Sigmoid colon (tissue), 7 donors: ENCODE measurements around the gene ANKRD52. TPM values are rescaled to one million over a fixed set of nuclear protein-coding genes. Genes with fewer than 3 reads are reported as not detected.

Experiments
- DNase-seq: peaks from one replicate; pipeline ENCODE4 v3.0.0-alpha.2; 2019
- H3K27ac ChIP-seq, 4 donors: fragments of 200-600 bp; sonication (generic); one replicate each; pipeline ENCODE4 v1.5.1; 2016 to 2019; ENCODE audit warnings: mild to moderate bottlenecking in 1 of 4
- H3K27me3 ChIP-seq, 3 donors: fragments of 200-600 bp; sonication (generic); one replicate each; pipeline ENCODE4 v1.5.1; 2019; ENCODE audit warnings: mild to moderate bottlenecking in 1 of 3
- H3K36me3 ChIP-seq, 4 donors: fragments of 200-600 bp; sonication (generic); one replicate each; pipeline ENCODE4 v1.5.1; 2016 to 2019
- H3K4me1 ChIP-seq, 4 donors: fragments of 200-600 bp; sonication (generic); one replicate each; pipeline ENCODE4 v1.5.1; 2017 to 2019
- H3K4me3 ChIP-seq, 4 donors: fragments of 200-600 bp; sonication (generic); one replicate each; pipeline ENCODE4 v1.5.1; 2017 to 2019; ENCODE audit warnings: mild to moderate bottlenecking in 2 of 4, moderate library complexity in 1 of 4
- H3K9me3 ChIP-seq, 4 donors: fragments of 200-600 bp in 3 of 4; sonication (generic) in 3 of 4; one replicate each; pipeline versions ENCODE4 v1.5.1 to v1.6.1; 2013 to 2019
- CTCF ChIP-seq, 4 experiments: fragments of 450-650 bp in 3 of 4; fragments of 200-600 bp in 1 of 4; IDR thresholded peaks; one replicate each; pipeline ENCODE4 v1.5.1; 2016 to 2019; ENCODE audit warnings: antibody characterized with exemption in 4 of 4, mild to moderate bottlenecking in 3 of 4, moderate library complexity in 2 of 4
- EP300 ChIP-seq, 4 donors: sonication (generic); formaldehyde crosslinking; IDR thresholded peaks; one replicate each; pipeline ENCODE4 v1.6.1; 2017; ENCODE audit warnings: antibody characterized with exemption in 4 of 4
- POLR2A ChIP-seq, 2 donors: fragments of 450-650 bp; IDR thresholded peaks; one replicate each; pipeline ENCODE4 v1.6.1; 2016; ENCODE audit warnings: antibody characterized with exemption in 2 of 2, mild to moderate bottlenecking in 2 of 2, moderate library complexity in 2 of 2
- POLR2AphosphoS5 ChIP-seq, 4 donors: sonication (generic); formaldehyde crosslinking; IDR thresholded peaks; one replicate each; pipeline ENCODE4 v1.6.1; 2017; ENCODE audit warnings: antibody characterized with exemption in 4 of 4
- WGBS, 2 donors: extraction: QIAGEN DNeasy Blood & Tissue Kit; methylation state at CpG; one replicate each; pipeline ENCODE4 v1.1.7; 2013; 5-methylcytosine and 5-hydroxymethylcytosine counted together
- intact Hi-C: fragments of 100-400 bp; cut with DNase I; formaldehyde crosslinking; loops from one replicate; pipeline ENCODE4 v1.15.1; 2023
- polyA plus RNA-seq, 3 donors: library from polyadenylated mRNA; stranded (reverse); fragments of 200-250 nt; gene quantifications; one replicate each; pipeline ENCODE4 v1.2.3, GENCODE V29; 2013
- total RNA-seq, 4 donors: library from RNA; depleted of rRNA; stranded (reverse); fragments of >200 nt; gene quantifications; one replicate each; pipeline ENCODE4 v1.1.0, GENCODE V29; 2016
- donor health status: healthy with polysubstance abuse.
- donor health status: Bipolar disorder and iron deficiency.
- donor health status: healthy.

Gene ANKRD52
- total and polyA plus RNA-seq, 7 donors: 4.2 to 20.1 (median 8.6) TPM

- H3K4me1 ChIP-seq: peaks cover 0 to 37% (median 25%) of the 10 kb centered on the region in 4 donors
- TF ChIP-seq POLR2AphosphoS5 (IDR thresholded peaks at IDR 0.05) (no peak), EP300 (IDR thresholded peaks at IDR 0.05) (no peak), POLR2A (IDR thresholded peaks at IDR 0.05) (no peak), CTCF (IDR thresholded peaks at IDR 0.05) (no peak)
Measured at GRCh38 chr12:56216461-56216860, 41.7 kb downstream of the ANKRD52 start.

DNA sequence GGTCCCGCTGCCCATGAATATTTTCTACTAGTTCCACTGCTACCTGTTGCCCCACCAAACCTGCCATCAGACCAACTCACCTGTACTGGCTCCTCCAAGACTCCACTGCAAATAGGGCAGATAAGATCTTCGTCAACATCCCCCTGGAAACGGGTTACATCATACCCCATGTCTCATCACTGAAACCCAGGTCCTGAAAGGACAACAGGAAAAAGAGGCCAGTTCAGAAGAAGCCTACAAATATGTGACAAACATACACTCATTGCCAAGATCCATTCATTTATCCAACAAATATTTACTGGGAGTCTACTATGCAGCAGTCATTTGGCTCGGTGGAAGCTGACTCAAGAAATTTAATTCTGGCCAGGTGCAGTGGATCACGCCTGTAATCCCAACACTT is 44.3 kb downstream of the ANKRD52 start:
- H3K27ac ChIP-seq: no peak overlapping the region
- DNase-seq: no peak
- 88 to 93% methylated on average over 5 of the region's 5 CpGs for WGBS, 2 donors
- no peaks in the 10 kb centered on the region for H3K27me3 ChIP-seq
- H3K9me3 ChIP-seq: no peaks in the 10 kb centered on the region
- TF ChIP-seq POLR2AphosphoS5 (IDR thresholded peaks at IDR 0.05) (no peak), EP300 (IDR thresholded peaks at IDR 0.05) (no peak), CTCF (IDR thresholded peaks at IDR 0.05) (no peak), POLR2A (IDR thresholded peaks at IDR 0.05) (no peak)
- intact Hi-C loops: no loop called here
- peaks cover 0 to 16% (median 4%) of the 10 kb centered on the region in 4 donors for H3K4me1 ChIP-seq
- H3K4me3 ChIP-seq: no peak overlapping the region
- peaks cover 46 to 79% (median 63%) of the 10 kb centered on the region in 4 donors for H3K36me3 ChIP-seq

More at GRCh38 chr12:56216461-56216860, 41.7 kb downstream of the ANKRD52 start:
- Histone ChIP-seq H3K36me3 (peaks cover 28 to 53% (median 39%) of the 10 kb centered on the region in 4 donors), H3K27me3 (no peaks in the 10 kb centered on the region), H3K27ac (no peak overlapping the region), H3K9me3 (no peaks in the 10 kb centered on the region), H3K4me3 (no peak overlapping the region)
- intact Hi-C loops: no loop called here
- no peak for DNase-seq
- WGBS, 2 donors: 83 to 94% methylated on average over 3 of the region's 3 CpGs

- peaks cover 59 to 94% (median 77%) of the 10 kb centered on the region in 4 donors for H3K36me3 ChIP-seq
- TF ChIP-seq EP300 (IDR thresholded peaks at IDR 0.05) (no peak), POLR2AphosphoS5 (IDR thresholded peaks at IDR 0.05) (no peak), POLR2A (IDR thresholded peaks at IDR 0.05) (no peak), CTCF (IDR thresholded peaks at IDR 0.05) (no peak)
- peaks cover 0 to 2% (median 0%) of the 10 kb centered on the region in 4 donors for H3K4me1 ChIP-seq
- WGBS, 2 donors: 63 to 89% methylated on average over 1 of the region's 1 CpG
- H3K27me3 ChIP-seq: no peaks in the 10 kb centered on the region
- H3K27ac ChIP-seq: no peak overlapping the region
- no peaks in the 10 kb centered on the region for H3K9me3 ChIP-seq
- no peak for DNase-seq
- intact Hi-C loops: no loop called here
- H3K4me3 ChIP-seq: no peak overlapping the region
Measured at GRCh38 chr12:56212361-56212760, 45.8 kb downstream of the ANKRD52 start.

DNA sequence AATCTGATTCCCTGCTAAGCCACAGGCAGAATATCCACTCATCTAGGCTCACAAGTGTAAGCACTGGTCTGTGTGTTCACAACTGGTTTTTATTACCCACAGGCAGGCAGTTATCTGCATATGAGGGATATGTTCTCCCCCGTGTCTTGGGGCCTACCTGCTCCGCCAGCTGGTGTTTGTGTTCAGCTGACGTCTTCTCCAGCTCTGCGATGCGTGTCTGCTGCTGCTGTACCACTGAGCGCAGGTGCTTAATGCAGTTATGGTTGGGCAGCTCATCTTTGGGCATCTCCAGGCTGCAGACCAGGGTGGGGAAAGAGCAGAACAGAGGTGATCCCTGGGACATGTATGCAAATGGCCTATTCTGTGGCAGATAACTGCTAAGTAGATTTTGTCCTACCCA is 50.2 kb downstream of the ANKRD52 start:
- intact Hi-C loops: no loop called here
- TF ChIP-seq POLR2AphosphoS5 (IDR thresholded peaks at IDR 0.05): no peak
- no peak for TF ChIP-seq EP300 (IDR thresholded peaks at IDR 0.05)
- no peak for TF ChIP-seq CTCF (IDR thresholded peaks at IDR 0.05)
- TF ChIP-seq POLR2A (IDR thresholded peaks at IDR 0.05): no peak
- H3K4me1 ChIP-seq: no peaks in the 10 kb centered on the region
- 73 to 85% methylated on average over 6 of the region's 6 CpGs for WGBS, 2 donors
- peaks cover 52 to 85% (median 73%) of the 10 kb centered on the region in 4 donors for H3K36me3 ChIP-seq
- no peak overlapping the region for H3K4me3 ChIP-seq
- no peak overlapping the region for H3K27ac ChIP-seq
- no peaks in the 10 kb centered on the region for H3K27me3 ChIP-seq
- H3K9me3 ChIP-seq: no peaks in the 10 kb centered on the region
- DNase-seq: no peak
